Spinal cord (tissue), 10 donors: ENCODE data around the gene GORASP2. TPM values are rescaled to one million over a fixed set of nuclear protein-coding genes. Genes with fewer than 3 reads are reported as not detected.

Experiments
- DNase-seq, 6 donors: peaks; one replicate each; pipeline versions ENCODE4 v3.0.0 to v3.0.0-alpha.2; 2013 to 2015; ENCODE audit warnings: low spot score in 6 of 6, low read depth in 4 of 6
- H3K27ac ChIP-seq: one replicate; pipeline ENCODE4 v1.5.1; 2013; ENCODE audit warnings: low read depth, low read length, control low read depth
- H3K27me3 ChIP-seq: one replicate; pipeline ENCODE4 v1.6.1; 2013; ENCODE audit warnings: low read length; ENCODE audit not compliant: control insufficient read depth, insufficient read depth
- H3K36me3 ChIP-seq: one replicate; pipeline ENCODE4 v1.6.1; 2013; ENCODE audit warnings: low read length; ENCODE audit not compliant: control insufficient read depth, insufficient read depth
- H3K4me1 ChIP-seq: one replicate; pipeline ENCODE4 v1.6.1; 2013; ENCODE audit warnings: low read length; ENCODE audit not compliant: control insufficient read depth, insufficient read depth
- H3K4me3 ChIP-seq: one replicate; pipeline ENCODE4 v1.5.1; 2013; ENCODE audit warnings: low read depth, low read length, control low read depth
- H3K9me3 ChIP-seq: one replicate; pipeline ENCODE4 v1.6.1; 2013; ENCODE audit warnings: low read length; ENCODE audit not compliant: control insufficient read depth, insufficient read depth
- WGBS: methylation state at CpG from one replicate; pipeline ENCODE4 v1.1.5; 2013; ENCODE audit warnings: missing lambda C conversion rate; ENCODE audit not compliant: insufficient coverage; 5-methylcytosine and 5-hydroxymethylcytosine counted together
- long read RNA-seq, 4 donors: transcript quantifications; one replicate each; lab custom pipeline, GENCODE V29; 2026
- polyA plus RNA-seq, 2 donors: library from polyadenylated mRNA; unstranded; fragments of 120-200 nt; gene quantifications; one replicate each; pipeline ENCODE4 v1.2.1, GENCODE V29; 2013; ENCODE audit not compliant: insufficient read length in 2 of 2
- total RNA-seq, 2 donors: library from RNA; depleted of rRNA in 1 of 2; stranded (reverse); fragments of 120-200 nt in 1 of 2; fragments of >200 nt in 1 of 2; gene quantifications; one replicate each; pipeline versions ENCODE4 v1.2.3 to v1.2.4, GENCODE V29; 2013 to 2014
- donor health status: healthy.

The GORASP2 gene
- total RNA-seq, result 10 to 100 TPM; 30.6 to 32.5 TPM
- polyA plus RNA-seq, result 10 to 100 TPM; 71.2 to 72.6 TPM
- long read RNA-seq, donor 1, transcript GORASP2-207 (5 exons, 2,096 nt), result minor isoform, 6 of 49 reads
- long read RNA-seq, donor 1, transcript GORASP2-201 (10 exons, 3,173 nt), result major isoform, 26 of 49 reads
- long read RNA-seq, donor 1, partial matches to known transcripts, result 17 of 49 reads
- long read RNA-seq, donor 1, other reads (novel, unspliced or antisense), result 0 of 49 reads
- long read RNA-seq, donor 2, transcript GORASP2-201 (10 exons, 3,173 nt), result major isoform, 7 of 22 reads
- long read RNA-seq, donor 2, partial matches to known transcripts, result 12 of 22 reads
- long read RNA-seq, donor 2, other reads (novel, unspliced or antisense), result 0 of 22 reads
- long read RNA-seq, donor 3, transcript GORASP2-207 (5 exons, 2,096 nt), result major isoform, 11 of 29 reads
- long read RNA-seq, donor 3, transcript GORASP2-201 (10 exons, 3,173 nt), result minor isoform, 5 of 29 reads
- long read RNA-seq, donor 3, partial matches to known transcripts, result 13 of 29 reads
- long read RNA-seq, donor 3, other reads (novel, unspliced or antisense), result 0 of 29 reads
- long read RNA-seq, donor 4, transcript GORASP2-201 (10 exons, 3,173 nt), result major isoform, 12 of 50 reads
- long read RNA-seq, donor 4, transcript GORASP2-207 (5 exons, 2,096 nt), result minor isoform, 8 of 50 reads
- long read RNA-seq, donor 4, partial matches to known transcripts, result 30 of 50 reads
- long read RNA-seq, donor 4, other reads (novel, unspliced or antisense), result 0 of 50 reads

DNA sequence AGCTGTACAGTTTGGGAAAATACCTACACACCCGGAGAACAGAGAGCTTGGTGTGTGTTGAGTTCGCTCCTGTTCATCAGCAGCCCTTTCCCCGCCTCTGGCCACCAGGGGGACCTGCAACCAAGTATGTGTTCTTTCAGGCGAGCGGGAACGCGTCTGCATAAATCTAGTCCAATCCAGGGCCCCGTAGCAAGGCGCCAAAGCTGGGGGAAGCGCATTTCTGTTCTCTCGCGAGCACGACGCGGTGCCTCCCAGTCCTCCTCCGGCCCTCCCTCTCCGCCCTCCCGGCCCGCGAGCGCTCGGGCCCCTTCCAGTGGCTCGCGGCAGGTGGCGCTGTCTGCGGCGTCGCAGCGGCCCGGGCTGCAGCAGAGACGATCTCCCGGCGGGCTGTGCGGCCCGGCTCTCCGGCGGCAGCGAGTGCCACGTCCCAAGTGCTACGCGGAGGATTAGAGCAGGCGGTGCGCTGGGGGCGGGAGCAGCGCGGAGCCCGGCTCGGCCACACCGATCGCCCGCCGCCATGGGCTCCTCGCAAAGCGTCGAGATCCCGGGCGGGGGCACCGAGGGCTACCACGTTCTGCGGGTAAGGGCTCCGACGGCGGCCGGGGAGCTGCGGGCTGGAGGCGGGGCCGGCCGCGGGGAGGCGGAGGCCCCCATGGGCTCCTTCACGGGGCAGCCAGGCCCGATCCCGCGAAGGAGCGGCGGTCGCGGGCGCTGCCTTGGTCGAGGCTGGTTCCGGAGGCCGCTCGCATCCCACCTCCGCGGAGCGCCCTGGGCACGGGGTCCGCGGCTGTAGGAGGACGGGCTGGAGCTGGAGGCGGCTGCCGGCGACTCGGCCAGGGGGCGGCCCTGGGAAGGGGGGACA lies at the start of gene GORASP2:
Gene GORASP2 (plus strand): TSS at position 430 of the 862 bp plus-strand sequence. CDS start 88 bp downstream, at position 518.
- Histone ChIP-seq H3K9me3 (peaks cover 2% of the 10 kb centered on the region), H3K27ac (peak within 1 kb of the TSS; percentile 86), H3K27me3 (no peaks in the 10 kb centered on the region), H3K4me1 (peaks cover 3% of the 10 kb centered on the region), H3K4me3 (peak within 1 kb of the TSS; percentile 86), H3K36me3 (no peaks in the 10 kb centered on the region)
- peak; percentile 90 to 100 (median 94) for DNase-seq
- WGBS, result 0% methylated on average over 95 of the region's 95 CpGs

DNA sequence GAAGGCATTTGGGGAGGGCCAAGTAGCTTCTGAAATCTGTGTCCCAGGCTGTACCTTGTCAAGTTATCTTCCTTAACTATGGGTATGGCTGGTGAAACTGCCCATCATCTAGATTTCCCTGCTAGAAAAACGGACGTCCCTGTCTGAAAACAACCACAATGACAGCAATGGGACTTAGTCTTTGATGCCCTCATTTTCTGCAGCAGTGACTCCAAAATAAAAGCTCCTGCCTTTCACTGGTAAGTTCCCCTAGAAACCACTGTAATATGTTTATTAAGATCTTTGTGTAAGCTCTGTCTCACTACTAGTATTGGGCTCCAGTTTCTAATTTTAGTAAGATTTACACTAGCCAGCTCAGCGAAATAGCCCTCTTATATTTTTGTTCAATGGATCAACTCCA lies 47.2 kb upstream of the GORASP2 start:
- Histone ChIP-seq H3K4me3 (no peak overlapping the region), H3K4me1 (no peaks in the 10 kb centered on the region), H3K9me3 (no peaks in the 10 kb centered on the region), H3K27ac (no peak overlapping the region), H3K27me3 (no peaks in the 10 kb centered on the region), H3K36me3 (no peaks in the 10 kb centered on the region)
- 60% methylated on average over 1 of the region's 3 CpGs for WGBS
- DNase-seq, result no peak

DNA sequence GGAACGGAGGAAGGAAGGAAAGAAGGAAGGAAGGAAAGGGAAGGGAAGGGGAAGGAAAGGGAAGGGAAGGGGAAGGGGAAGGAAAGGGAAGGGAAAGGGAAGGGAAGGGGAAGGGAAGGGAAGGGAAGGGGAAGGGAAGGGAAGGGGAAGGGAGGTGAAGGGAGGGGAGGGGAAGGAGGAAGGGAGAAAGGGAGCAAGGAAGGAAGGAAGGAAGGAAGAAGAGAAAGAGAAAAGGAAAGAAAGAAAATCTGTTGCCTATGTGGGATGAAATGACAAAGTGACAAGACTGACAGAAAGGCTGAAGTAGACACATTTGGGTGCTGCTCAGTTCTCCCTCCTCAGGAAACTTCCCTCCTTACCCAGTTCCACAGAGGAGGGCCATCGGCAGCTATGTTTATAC lies 46.3 kb upstream of the GORASP2 start:
- Histone ChIP-seq H3K27me3 (no peaks in the 10 kb centered on the region), H3K4me3 (no peak overlapping the region), H3K36me3 (no peaks in the 10 kb centered on the region), H3K4me1 (no peaks in the 10 kb centered on the region), H3K9me3 (no peaks in the 10 kb centered on the region), H3K27ac (no peak overlapping the region)
- no peak for DNase-seq
- no CpG with 5 or more reads among the region's 2 CpGs for WGBS

DNA sequence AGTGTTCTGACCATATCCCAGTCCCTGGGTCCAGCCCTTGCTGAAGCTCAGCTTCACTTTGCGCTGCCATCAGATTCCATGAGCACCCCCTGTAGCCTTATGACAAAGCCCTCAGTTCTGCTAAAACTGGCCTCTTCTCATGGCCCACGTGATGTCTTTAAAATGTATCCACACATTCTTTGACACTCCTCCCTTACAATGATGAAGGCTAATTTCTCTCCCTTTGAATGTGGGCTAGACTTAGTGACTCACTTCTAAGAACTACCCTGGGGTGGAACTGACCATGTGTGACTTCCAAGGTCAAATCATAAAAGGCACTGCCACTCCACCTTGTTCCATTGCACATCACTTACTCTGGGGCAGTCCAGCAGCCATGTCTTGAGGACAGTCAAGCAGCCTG lies 45.4 kb upstream of the GORASP2 start:
- whole genome bisulfite sequencing, result 89% methylated on average over 2 of the region's 2 CpGs
- Histone ChIP-seq H3K27ac (no peak overlapping the region), H3K36me3 (no peaks in the 10 kb centered on the region), H3K4me1 (no peaks in the 10 kb centered on the region), H3K9me3 (no peaks in the 10 kb centered on the region), H3K27me3 (no peaks in the 10 kb centered on the region), H3K4me3 (no peak overlapping the region)
- no peak for DNase-seq

DNA sequence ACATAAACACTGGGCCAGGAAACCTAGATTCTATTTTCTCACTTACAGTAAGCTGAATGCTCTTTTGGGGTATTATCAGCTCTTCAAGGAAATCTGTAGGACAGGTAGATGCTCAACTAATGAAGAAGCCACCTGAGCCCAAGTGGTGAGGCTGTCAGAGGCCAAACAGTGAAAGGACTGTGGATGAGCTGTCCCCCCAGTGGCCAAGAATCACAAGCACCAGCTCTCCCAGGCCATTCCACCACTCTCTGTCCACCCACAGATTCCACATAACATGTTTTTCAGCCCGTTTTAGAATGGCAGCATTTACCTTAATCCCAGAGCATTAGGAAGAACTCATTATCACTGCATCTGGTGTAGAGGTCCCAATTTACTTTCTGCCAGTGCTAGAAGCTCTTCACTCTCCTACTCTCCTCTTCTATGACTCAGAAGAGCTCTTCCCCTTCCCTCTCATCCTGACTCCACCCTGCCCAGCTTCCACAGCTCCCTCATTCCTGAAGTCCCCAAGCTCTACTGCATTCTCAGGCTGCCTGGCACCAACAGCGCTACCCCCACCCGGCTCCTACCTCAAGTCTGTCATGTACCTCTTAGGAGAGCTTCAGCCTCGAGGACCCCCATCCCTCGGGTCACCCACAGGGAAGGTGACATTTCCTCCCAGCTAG lies 43.8 kb upstream of the GORASP2 start:
- Histone ChIP-seq H3K36me3 (no peaks in the 10 kb centered on the region), H3K4me1 (no peaks in the 10 kb centered on the region), H3K27me3 (no peaks in the 10 kb centered on the region), H3K4me3 (no peak overlapping the region), H3K27ac (no peak overlapping the region), H3K9me3 (no peaks in the 10 kb centered on the region)
- 87% methylated on average over 5 of the region's 5 CpGs for WGBS
- no peak for DNase-seq

DNA sequence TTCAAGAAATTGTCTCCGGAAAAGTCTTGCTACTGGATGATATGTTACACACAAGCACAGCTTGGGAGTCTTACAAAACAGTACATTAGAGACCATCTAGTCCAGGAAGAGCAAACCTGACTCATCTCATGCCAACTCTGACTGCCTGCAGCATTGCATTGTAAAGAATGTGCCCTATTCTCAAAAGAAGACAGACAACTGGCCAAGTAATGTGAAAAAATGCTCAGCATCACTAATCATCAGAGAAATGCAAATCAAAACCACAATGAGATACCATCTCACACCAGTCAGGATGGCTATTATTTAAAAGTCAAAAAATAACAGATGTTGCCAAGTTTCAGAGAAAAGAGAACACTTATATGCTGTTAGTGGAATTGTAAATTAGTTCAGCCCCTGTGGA lies 42.7 kb upstream of the GORASP2 start:
- no peaks in the 10 kb centered on the region for H3K9me3 ChIP-seq
- H3K27me3 ChIP-seq, result no peaks in the 10 kb centered on the region
- no peaks in the 10 kb centered on the region for H3K36me3 ChIP-seq
- H3K27ac ChIP-seq, result no peak overlapping the region
- H3K4me3 ChIP-seq, result no peak overlapping the region
- whole genome bisulfite sequencing, result 33% methylated on average over 1 of the region's 1 CpG
- no peak for DNase-seq
- no peaks in the 10 kb centered on the region for H3K4me1 ChIP-seq

DNA sequence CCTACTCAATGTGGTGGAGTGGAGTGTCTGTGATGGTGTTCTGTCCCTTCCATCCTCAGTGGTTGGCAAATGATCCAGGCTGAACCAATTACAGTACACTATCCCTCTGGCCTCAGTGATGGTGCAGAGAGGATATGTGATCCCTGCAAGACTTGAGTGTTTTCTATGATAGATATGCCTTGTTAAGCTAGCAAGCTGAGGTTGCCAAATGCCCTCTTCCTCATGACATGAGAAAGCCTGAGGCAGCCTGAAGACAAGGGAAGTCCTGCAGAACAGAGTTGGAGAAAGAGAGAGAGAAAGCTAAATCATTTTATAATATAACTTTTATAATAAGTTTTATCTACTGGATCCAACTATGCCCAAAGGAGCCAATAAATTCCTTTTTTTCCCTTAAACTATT lies 41.6 kb upstream of the GORASP2 start:
- H3K4me1 ChIP-seq, result no peaks in the 10 kb centered on the region
- no peak for DNase-seq
- no peaks in the 10 kb centered on the region for H3K9me3 ChIP-seq
- no peak overlapping the region for H3K27ac ChIP-seq
- H3K36me3 ChIP-seq, result no peaks in the 10 kb centered on the region
- H3K4me3 ChIP-seq, result no peak overlapping the region
- no peaks in the 10 kb centered on the region for H3K27me3 ChIP-seq

DNA sequence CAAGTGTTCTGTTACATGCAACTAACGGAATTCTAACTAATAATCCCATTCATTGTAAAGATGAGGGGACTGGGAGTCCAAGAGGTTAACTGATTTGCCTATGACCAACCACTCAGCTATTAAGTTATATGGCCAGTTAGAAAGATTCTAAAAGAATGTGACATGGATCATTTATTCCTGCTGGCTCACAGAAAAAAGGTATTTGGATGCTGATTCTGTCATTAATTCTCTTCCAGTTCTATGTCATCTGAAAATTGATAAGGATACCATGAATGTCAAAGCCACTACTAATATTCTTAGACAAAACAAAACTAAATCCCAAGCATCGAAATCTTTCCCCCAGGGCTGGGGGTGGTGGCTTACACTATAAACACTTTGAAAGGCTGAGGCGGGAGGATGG lies 41.2 kb upstream of the GORASP2 start:
- H3K27ac ChIP-seq, result no peak overlapping the region
- no CpG with 5 or more reads among the region's 3 CpGs for WGBS
- no peak for DNase-seq
- no peaks in the 10 kb centered on the region for H3K27me3 ChIP-seq
- no peaks in the 10 kb centered on the region for H3K36me3 ChIP-seq
- H3K4me3 ChIP-seq, result no peak overlapping the region
- no peaks in the 10 kb centered on the region for H3K4me1 ChIP-seq
- no peaks in the 10 kb centered on the region for H3K9me3 ChIP-seq

DNA sequence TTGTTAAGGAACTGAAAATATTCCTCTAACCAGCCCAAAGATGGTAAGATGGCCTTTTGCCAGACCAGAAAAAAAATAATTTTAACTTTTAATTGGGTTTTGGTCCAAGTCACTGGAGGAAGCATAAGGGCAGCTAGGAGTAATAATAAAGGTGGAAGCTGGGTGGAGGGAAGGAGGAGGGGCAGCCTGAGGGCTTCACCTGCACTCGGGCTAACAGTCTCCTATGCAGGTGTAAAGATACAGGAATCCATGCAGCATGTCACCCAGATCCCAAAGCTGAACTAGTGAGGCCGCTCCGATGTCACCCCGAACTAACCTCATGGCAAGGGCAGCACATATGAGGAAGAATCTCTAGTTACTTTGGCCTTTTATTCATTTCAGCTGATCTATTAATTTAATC lies 37.2 kb upstream of the GORASP2 start:
- Histone ChIP-seq H3K9me3 (no peaks in the 10 kb centered on the region), H3K36me3 (no peaks in the 10 kb centered on the region), H3K4me3 (no peak overlapping the region), H3K27ac (no peak overlapping the region), H3K27me3 (no peaks in the 10 kb centered on the region), H3K4me1 (no peaks in the 10 kb centered on the region)
- 40% methylated on average over 1 of the region's 4 CpGs for WGBS
- no peak for DNase-seq
